ENCODE data around the gene TMEM183A. TPM values are rescaled to one million over a fixed set of nuclear protein-coding genes. Genes with fewer than 3 reads are reported as not detected.

TMEM183A gene
- total RNA-seq, 1 experiment from 2014 or later: 84.4 TPM

DNA sequence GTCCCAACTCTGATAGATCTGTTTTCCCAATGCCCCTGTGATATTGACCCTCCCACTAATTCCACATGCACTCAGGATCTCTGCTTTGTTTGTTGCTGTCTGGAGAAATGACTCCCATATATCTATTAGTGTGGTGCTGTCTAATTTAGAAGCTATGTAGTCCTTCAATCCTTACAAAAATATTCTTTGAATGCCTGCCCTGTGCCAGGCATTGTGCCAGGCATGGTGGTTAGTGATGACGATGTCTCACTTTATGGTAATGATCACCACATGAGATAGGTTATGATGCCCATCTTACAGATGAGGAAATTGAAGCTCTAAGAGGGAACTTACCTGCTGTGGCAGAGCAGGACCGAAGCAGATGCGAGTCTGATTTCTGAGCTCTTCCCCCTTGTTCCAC is 65.7 kb downstream of the TMEM183A start:
- CTCF ChIA-PET: interaction anchor here (0.7 kb wide), 1 partner anchor 177 kb away, joined by 7 read pairs; no protein-coding TSS in a partner anchor
- H3K4me1 Mint-ChIP-seq (ENCODE audit: low read depth, unreplicated experiment): no peaks in the 10 kb centered on the region
- H3K4me3 Mint-ChIP-seq (ENCODE audit: low read depth, unreplicated experiment): no peak overlapping the region
- DNase-seq: no peak
- no peaks in the 10 kb centered on the region for H3K36me3 Mint-ChIP-seq (ENCODE audit: insufficient read depth, unreplicated experiment)
- H3K27me3 Mint-ChIP-seq (ENCODE audit: unreplicated experiment): peaks cover 89% of the 10 kb centered on the region
- no peaks in the 10 kb centered on the region for H3K9me3 Mint-ChIP-seq (ENCODE audit: low read depth, unreplicated experiment)
- intact Hi-C loops (cut with micrococcal nuclease; ENCODE audit: unreplicated experiment): no loop called here
- TF ChIP-seq, protein P1, sequence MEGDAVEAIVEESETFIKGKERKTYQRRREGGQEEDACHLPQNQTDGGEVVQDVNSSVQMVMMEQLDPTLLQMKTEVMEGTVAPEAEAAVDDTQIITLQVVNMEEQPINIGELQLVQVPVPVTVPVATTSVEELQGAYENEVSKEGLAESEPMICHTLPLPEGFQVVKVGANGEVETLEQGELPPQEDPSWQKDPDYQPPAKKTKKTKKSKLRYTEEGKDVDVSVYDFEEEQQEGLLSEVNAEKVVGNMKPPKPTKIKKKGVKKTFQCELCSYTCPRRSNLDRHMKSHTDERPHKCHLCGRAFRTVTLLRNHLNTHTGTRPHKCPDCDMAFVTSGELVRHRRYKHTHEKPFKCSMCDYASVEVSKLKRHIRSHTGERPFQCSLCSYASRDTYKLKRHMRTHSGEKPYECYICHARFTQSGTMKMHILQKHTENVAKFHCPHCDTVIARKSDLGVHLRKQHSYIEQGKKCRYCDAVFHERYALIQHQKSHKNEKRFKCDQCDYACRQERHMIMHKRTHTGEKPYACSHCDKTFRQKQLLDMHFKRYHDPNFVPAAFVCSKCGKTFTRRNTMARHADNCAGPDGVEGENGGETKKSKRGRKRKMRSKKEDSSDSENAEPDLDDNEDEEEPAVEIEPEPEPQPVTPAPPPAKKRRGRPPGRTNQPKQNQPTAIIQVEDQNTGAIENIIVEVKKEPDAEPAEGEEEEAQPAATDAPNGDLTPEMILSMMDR (IDR thresholded peaks at IDR 0.05; ENCODE audit: unreplicated experiment): no peak
- H3K27ac Mint-ChIP-seq (ENCODE audit: unreplicated experiment): no peak overlapping the region
- BruUV-seq (replicated peaks): no TSS peak

- H3K9me3 Mint-ChIP-seq (ENCODE audit: low read depth, unreplicated experiment): no peaks in the 10 kb centered on the region
- no peaks in the 10 kb centered on the region for H3K36me3 Mint-ChIP-seq (ENCODE audit: insufficient read depth, unreplicated experiment)
- no peak overlapping the region for H3K27ac Mint-ChIP-seq (ENCODE audit: unreplicated experiment)
- TF ChIP-seq, protein P1 (IDR thresholded peaks at IDR 0.05; ENCODE audit: unreplicated experiment): no peak
- CTCF ChIA-PET: no interaction called here
- H3K4me1 Mint-ChIP-seq (ENCODE audit: low read depth, unreplicated experiment): no peaks in the 10 kb centered on the region
- H3K4me3 Mint-ChIP-seq (ENCODE audit: low read depth, unreplicated experiment): no peak overlapping the region
- intact Hi-C loops (cut with micrococcal nuclease; ENCODE audit: unreplicated experiment): no loop called here
- no TSS peak for BruUV-seq (replicated peaks)
- DNase-seq: no peak
- peaks cover 89% of the 10 kb centered on the region for H3K27me3 Mint-ChIP-seq (ENCODE audit: unreplicated experiment)
Observed at GRCh38 chr1:203073469-203073868, 66.3 kb downstream of the TMEM183A start.

Other genes with a start within 250 kb of the TMEM183A start
- gene KDM5B, start 199.0 kb upstream of the TMEM183A start, total RNA-seq (2022): 86.6 and 86.7 TPM in 2 replicates
- gene PCAT6, start 196.4 kb upstream of the TMEM183A start, total RNA-seq (2022): 1.3 and 2.8 TPM in 2 replicates
- 9.8 and 10.5 TPM in 2 replicates for gene RABIF, start 118.2 kb upstream of the TMEM183A start, total RNA-seq (2022)
- 35.4 and 36.7 TPM in 2 replicates for gene KLHL12, start 80.1 kb upstream of the TMEM183A start, total RNA-seq (2022)
- gene ADIPOR1, start 49.1 kb upstream of the TMEM183A start, total RNA-seq (2022): 102 and 104 TPM in 2 replicates
- gene CYB5R1, start 40.1 kb upstream of the TMEM183A start, total RNA-seq (2022): 57.1 and 65.4 TPM in 2 replicates
- gene PPFIA4, start 19.1 kb downstream of the TMEM183A start, total RNA-seq (2022): 0.12 and 0.83 TPM in 2 replicates
- not detected in 2 replicates for gene MYOG, start 78.6 kb downstream of the TMEM183A start, total RNA-seq (2022)
- 1.5 and 1.7 TPM in 2 replicates for gene ADORA1, start 120.4 kb downstream of the TMEM183A start, total RNA-seq (2022)
- not detected in 2 replicates for gene MYBPH, start 168.5 kb downstream of the TMEM183A start, total RNA-seq (2022)
- gene CHI3L1, start 179.3 kb downstream of the TMEM183A start, total RNA-seq (2022): not detected in 2 replicates
- not detected in 2 replicates for gene CHIT1, start 222.3 kb downstream of the TMEM183A start, total RNA-seq (2022)

Measured in Calu3 (cell line).